Measurements from ENCODE around the gene NUDT2.

Gene NUDT2

GRCh38 chr9:34370970-34371880 is 41.9 kb downstream of the NUDT2 start:
- DNase-seq (ENCODE audit: low spot score): peak; percentile 44

GRCh38 chr9:34371886-34372466 is 42.6 kb downstream of the NUDT2 start:
- DNase-seq (ENCODE audit: low spot score): no peak

- DNase-seq (ENCODE audit: low spot score): no peak
Observed at GRCh38 chr9:34372467-34373011, 43.2 kb downstream of the NUDT2 start.

- DNase-seq (ENCODE audit: low spot score): no peak
Observed at GRCh38 chr9:34373749-34374148, 44.4 kb downstream of the NUDT2 start.

GRCh38 chr9:34374339-34374738 is 45.0 kb downstream of the NUDT2 start:
- DNase-seq (ENCODE audit: low spot score): no peak

GRCh38 chr9:34374905-34375552 is 45.7 kb downstream of the NUDT2 start:
- no peak for DNase-seq (ENCODE audit: low spot score)

GRCh38 chr9:34375901-34376595 is 46.7 kb downstream of the NUDT2 start:
- peak; percentile 24 for DNase-seq (ENCODE audit: low spot score)

GRCh38 chr9:34376596-34377403 is 47.4 kb downstream of the NUDT2 start, which contains the start of gene MYORG:
Gene MYORG, minus strand, starts transcription at chr9:34376898. Its CDS starts 3,955 bp downstream, at chr9:34372943.
- peak; percentile 94 for DNase-seq (ENCODE audit: low spot score)

GRCh38 chr9:34377404-34377746 is 48.0 kb downstream of the NUDT2 start:
- no peak for DNase-seq (ENCODE audit: low spot score)

GRCh38 chr9:34378376-34379060 is 49.1 kb downstream of the NUDT2 start:
- no peak for DNase-seq (ENCODE audit: low spot score)

GRCh38 chr9:34379334-34380033 is 50.1 kb downstream of the NUDT2 start:
- DNase-seq (ENCODE audit: low spot score): peak; percentile 93

- DNase-seq (ENCODE audit: low spot score): no peak
Observed at GRCh38 chr9:34380034-34380510, 50.7 kb downstream of the NUDT2 start.

GRCh38 chr9:34380511-34381315 is 51.3 kb downstream of the NUDT2 start:
- DNase-seq (ENCODE audit: low spot score): peak; percentile 97

GRCh38 chr9:34381323-34381722 is 52.0 kb downstream of the NUDT2 start:
- DNase-seq (ENCODE audit: low spot score): no peak

GRCh38 chr9:34382054-34382453 is 52.7 kb downstream of the NUDT2 start:
- no peak for DNase-seq (ENCODE audit: low spot score)

- peak; percentile 1 for DNase-seq (ENCODE audit: low spot score)
Observed at GRCh38 chr9:34382879-34383278, 53.5 kb downstream of the NUDT2 start.

GRCh38 chr9:34383904-34384303 is 54.5 kb downstream of the NUDT2 start:
- no peak for DNase-seq (ENCODE audit: low spot score)

- DNase-seq (ENCODE audit: low spot score): no peak
Observed at GRCh38 chr9:34384368-34385165, 55.2 kb downstream of the NUDT2 start.

Data from GM03348 (cell line).